A673 (cell line): ENCODE results near the gene CFAP58. TPM values are rescaled to one million over a fixed set of nuclear protein-coding genes. Genes with fewer than 3 reads are reported as not detected.

Experiments
- BruUV-seq: library from RNA; stranded (reverse); fragments of 400-500 nt; replicated peaks from 2 replicates; lab custom pipeline; 2021; lab: Mats Ljungman, UMichigan
- CTCF ChIA-PET: fragments of 300-600 bp; sonication (Branson Sonifier 250); formaldehyde crosslinking; loops from one replicate; lab custom pipeline; 2022; ENCODE audit warnings: antibody characterized with exemption; lab: Charles Lee
- POLR2A ChIA-PET: fragments of 300-600 bp; sonication (Branson Sonifier 250); formaldehyde crosslinking; loops from one replicate; lab custom pipeline; 2022; ENCODE audit warnings: antibody characterized with exemption; ENCODE audit not compliant: low non-redundant PET; lab: Charles Lee
- DNase-seq: peaks from one replicate; pipeline ENCODE4 v3.0.0-alpha.2; 2015; ENCODE audit warnings: low spot score
- H3K27ac ChIP-seq: fragments of 200-600 bp; sonication (generic); 2 replicates; pipeline ENCODE4 v1.5.1; 2016; ENCODE audit warnings: mixed run types, low read depth, mild to moderate bottlenecking, mixed read lengths, antibody characterized with exemption, low read length; ENCODE audit not compliant: poor library complexity, severe bottlenecking
- H3K27me3 ChIP-seq: fragments of 200-600 bp; sonication (generic); replicated peaks from 2 replicates; pipeline ENCODE4 v1.6.1; 2017; ENCODE audit warnings: mixed run types, low read depth, mild to moderate bottlenecking, mixed read lengths, antibody characterized with exemption, low read length; ENCODE audit not compliant: insufficient read depth, poor library complexity
- H3K36me3 ChIP-seq: fragments of 200-600 bp; sonication (generic); 2 replicates; pipeline ENCODE4 v1.6.1; 2016; ENCODE audit warnings: mixed run types, mild to moderate bottlenecking, mixed read lengths, antibody characterized with exemption, low read length; ENCODE audit not compliant: insufficient read depth, poor library complexity, severe bottlenecking
- H3K4me1 ChIP-seq: fragments of 200-600 bp; sonication (generic); 2 replicates; pipeline ENCODE4 v1.6.1; 2017; ENCODE audit warnings: mixed run types, mild to moderate bottlenecking, mixed read lengths, antibody characterized with exemption, low read length; ENCODE audit not compliant: insufficient read depth, poor library complexity, severe bottlenecking
- H3K4me3 ChIP-seq: fragments of 200-600 bp; sonication (generic); 2 replicates; pipeline ENCODE4 v1.5.1; 2016; ENCODE audit warnings: low read depth, mixed run types, mild to moderate bottlenecking, mixed read lengths, low read length; ENCODE audit not compliant: poor library complexity, severe bottlenecking
- H3K9me3 ChIP-seq: fragments of 200-600 bp; sonication (generic); 2 replicates; pipeline ENCODE4 v1.6.1; 2016; ENCODE audit warnings: mixed run types, low read depth, mild to moderate bottlenecking, mixed read lengths, antibody characterized with exemption, low read length; ENCODE audit not compliant: poor library complexity, severe bottlenecking
- EZH2 ChIP-seq: fragments of 200-600 bp; sonication (generic); IDR thresholded peaks from 2 replicates; pipeline ENCODE4 v1.6.1; 2017; ENCODE audit warnings: borderline replicate concordance, low read depth, mild to moderate bottlenecking, mixed read lengths, antibody characterized with exemption, low read length; ENCODE audit not compliant: poor library complexity, severe bottlenecking
- intact Hi-C: fragments of 100-400 bp; cut with micrococcal nuclease; formaldehyde crosslinking; loops from one replicate; pipeline ENCODE4 v1.10.0; 2022; ENCODE audit not compliant: unreplicated experiment
- total RNA-seq: library from RNA; stranded (reverse); gene quantifications from 2 replicates; pipeline ENCODE4 v1.2.3, GENCODE V29; 2021
- TF ChIP-seq, protein P1 (sequence below): fragments of 300-800, 200-600 bp; sonication (generic); conservative IDR thresholded peaks from 2 replicates; pipeline ENCODE4 v1.5.1; 2017; ENCODE audit warnings: low read depth, mild to moderate bottlenecking, antibody characterized with exemption, low read length, moderate library complexity, mixed read lengths

Gene CFAP58
- total RNA-seq, 1 experiment from 2014 or later, result 0.17 TPM

DNA sequence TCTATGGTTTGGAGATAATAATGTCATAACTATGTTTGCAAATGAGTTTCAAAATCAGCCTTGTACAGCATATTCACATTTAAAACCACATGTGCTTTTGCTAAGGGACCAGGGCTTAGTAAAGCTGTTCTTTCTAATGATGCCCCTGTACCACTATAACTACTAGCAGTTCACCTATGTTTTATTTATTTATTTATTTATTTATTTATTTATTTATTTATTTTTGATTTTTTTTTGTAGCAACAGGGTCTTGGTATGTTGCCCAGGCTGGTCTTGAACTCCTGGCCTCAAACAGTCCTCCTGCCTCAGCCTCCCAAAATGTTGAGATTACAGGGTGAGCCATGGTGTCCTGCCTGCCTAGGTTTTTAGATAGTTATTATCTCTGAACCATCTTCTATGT is 96.9 kb downstream of the CFAP58 start:
- CTCF ChIA-PET, result no interaction called here
- BruUV-seq, result no TSS peak

DNA sequence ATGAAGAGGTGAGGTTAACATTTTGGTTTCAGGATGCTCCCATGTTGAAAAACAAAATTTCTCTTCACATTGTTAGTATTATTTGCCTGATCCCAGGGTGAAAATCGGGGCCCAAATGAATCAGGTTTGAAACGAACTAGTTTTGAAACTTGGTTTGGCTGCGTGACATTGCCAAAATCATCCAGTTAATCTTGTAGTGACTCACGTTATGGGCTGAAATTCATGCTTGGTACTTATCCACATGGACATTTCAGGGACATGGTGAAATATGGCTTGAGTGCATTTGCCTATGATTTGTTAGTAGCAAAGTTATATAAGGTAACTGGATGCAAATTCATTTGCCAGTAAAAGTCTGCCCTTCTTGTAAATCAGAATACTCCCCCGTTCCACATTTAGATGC is 97.3 kb downstream of the CFAP58 start:
- no peaks in the 10 kb centered on the region for H3K27me3 ChIP-seq
- no TSS peak for BruUV-seq
- H3K36me3 ChIP-seq, result no peaks in the 10 kb centered on the region
- ChIA-PET POLR2A (no interaction called here), CTCF (no interaction called here)
- no peaks in the 10 kb centered on the region for H3K9me3 ChIP-seq
- H3K4me1 ChIP-seq, result no peaks in the 10 kb centered on the region
- no peak overlapping the region for H3K4me3 ChIP-seq
- TF ChIP-seq, protein P1, sequence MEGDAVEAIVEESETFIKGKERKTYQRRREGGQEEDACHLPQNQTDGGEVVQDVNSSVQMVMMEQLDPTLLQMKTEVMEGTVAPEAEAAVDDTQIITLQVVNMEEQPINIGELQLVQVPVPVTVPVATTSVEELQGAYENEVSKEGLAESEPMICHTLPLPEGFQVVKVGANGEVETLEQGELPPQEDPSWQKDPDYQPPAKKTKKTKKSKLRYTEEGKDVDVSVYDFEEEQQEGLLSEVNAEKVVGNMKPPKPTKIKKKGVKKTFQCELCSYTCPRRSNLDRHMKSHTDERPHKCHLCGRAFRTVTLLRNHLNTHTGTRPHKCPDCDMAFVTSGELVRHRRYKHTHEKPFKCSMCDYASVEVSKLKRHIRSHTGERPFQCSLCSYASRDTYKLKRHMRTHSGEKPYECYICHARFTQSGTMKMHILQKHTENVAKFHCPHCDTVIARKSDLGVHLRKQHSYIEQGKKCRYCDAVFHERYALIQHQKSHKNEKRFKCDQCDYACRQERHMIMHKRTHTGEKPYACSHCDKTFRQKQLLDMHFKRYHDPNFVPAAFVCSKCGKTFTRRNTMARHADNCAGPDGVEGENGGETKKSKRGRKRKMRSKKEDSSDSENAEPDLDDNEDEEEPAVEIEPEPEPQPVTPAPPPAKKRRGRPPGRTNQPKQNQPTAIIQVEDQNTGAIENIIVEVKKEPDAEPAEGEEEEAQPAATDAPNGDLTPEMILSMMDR, result no peak
- no peak for TF ChIP-seq EZH2
- H3K27ac ChIP-seq, result no peak overlapping the region
- no peak for DNase-seq
- intact Hi-C loops, result no loop called here

More for the DNA sequence above, 96.9 kb downstream of the CFAP58 start:
- H3K4me3 ChIP-seq, result no peak overlapping the region
- no peaks in the 10 kb centered on the region for H3K9me3 ChIP-seq
- DNase-seq, result no peak
- no peaks in the 10 kb centered on the region for H3K27me3 ChIP-seq
- H3K27ac ChIP-seq, result no peak overlapping the region
- no peaks in the 10 kb centered on the region for H3K36me3 ChIP-seq
- TF ChIP-seq EZH2, result no peak
- TF ChIP-seq, protein P1, result no peak
- H3K4me1 ChIP-seq, result no peaks in the 10 kb centered on the region
- POLR2A ChIA-PET, result no interaction called here
- intact Hi-C loops, result no loop called here

DNA sequence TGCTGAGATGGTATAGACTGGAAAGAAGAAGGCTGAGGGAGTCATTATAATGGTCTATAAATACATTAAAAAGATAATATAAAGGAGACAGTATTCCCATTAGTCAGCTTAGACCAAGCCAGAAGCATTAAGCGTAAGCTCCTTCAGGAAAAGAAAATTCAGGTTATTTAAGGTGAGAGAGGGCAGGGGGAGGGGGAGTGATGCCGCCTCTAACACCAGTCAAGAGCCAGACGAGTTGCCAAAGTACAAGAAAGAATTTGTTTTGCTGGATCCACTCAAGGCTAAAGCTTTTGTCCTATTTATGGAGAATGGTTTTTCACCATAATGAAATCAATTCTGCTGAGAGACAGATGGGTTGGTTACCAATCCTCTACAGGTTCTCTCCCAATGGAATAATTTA is 99.3 kb downstream of the CFAP58 start:
- H3K36me3 ChIP-seq, result no peaks in the 10 kb centered on the region
- intact Hi-C loops, result no loop called here
- H3K27ac ChIP-seq, result no peak overlapping the region
- BruUV-seq, result no TSS peak
- CTCF ChIA-PET, result no interaction called here
- POLR2A ChIA-PET, result no interaction called here
- DNase-seq, result no peak
- no peaks in the 10 kb centered on the region for H3K9me3 ChIP-seq
- TF ChIP-seq EZH2, result no peak
- TF ChIP-seq, protein P1, result no peak
- no peaks in the 10 kb centered on the region for H3K4me1 ChIP-seq
- no peaks in the 10 kb centered on the region for H3K27me3 ChIP-seq
- no peak overlapping the region for H3K4me3 ChIP-seq
